ENCODE results near the gene MXI1. TPM values are rescaled to one million over a fixed set of nuclear protein-coding genes. Genes with fewer than 3 reads are reported as not detected.
"Not testable (repeated sequence)": the region's sequence is repeated elsewhere in the genome, so short reads cannot be mapped to it uniquely, and the experiment has no call there.

Gene MXI1
- total RNA-seq, 1 donor from 2014 or later, result 27.6 TPM

DNA sequence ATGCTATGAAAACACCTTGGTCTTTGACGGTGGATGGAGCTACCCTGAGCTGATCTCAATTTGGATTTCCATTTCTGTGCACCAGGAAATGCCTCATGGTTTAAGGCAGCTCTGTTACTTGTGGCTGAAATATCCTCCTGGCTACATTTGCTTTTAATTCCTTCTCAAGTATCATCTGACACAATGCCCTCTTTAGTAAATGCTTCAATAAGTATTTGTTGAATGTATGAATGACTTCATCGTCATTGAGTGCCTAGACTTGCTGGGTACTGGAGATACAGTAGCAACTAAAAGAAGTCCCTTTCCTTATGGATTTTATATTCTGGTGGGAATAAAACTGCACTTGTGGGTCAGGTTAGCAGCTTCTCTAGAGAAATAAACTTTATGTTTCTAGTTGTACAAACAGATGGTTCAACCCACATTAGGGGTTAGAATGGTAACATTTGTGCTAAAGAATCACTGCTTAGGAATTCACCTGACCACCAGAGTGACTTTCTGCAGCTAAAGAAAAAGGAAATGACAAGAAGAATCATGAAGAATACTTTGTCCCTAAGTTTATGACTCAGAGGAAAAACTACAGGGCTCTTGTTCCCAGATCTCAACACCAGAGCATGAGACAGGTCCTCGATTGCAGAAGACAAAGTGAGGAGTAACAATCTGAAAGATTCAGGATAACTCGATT lies 119.1 kb downstream of the MXI1 start:
- peaks cover 32% of the 10 kb centered on the region for H3K9me3 Mint-ChIP-seq (ENCODE audit: low read depth)

DNA sequence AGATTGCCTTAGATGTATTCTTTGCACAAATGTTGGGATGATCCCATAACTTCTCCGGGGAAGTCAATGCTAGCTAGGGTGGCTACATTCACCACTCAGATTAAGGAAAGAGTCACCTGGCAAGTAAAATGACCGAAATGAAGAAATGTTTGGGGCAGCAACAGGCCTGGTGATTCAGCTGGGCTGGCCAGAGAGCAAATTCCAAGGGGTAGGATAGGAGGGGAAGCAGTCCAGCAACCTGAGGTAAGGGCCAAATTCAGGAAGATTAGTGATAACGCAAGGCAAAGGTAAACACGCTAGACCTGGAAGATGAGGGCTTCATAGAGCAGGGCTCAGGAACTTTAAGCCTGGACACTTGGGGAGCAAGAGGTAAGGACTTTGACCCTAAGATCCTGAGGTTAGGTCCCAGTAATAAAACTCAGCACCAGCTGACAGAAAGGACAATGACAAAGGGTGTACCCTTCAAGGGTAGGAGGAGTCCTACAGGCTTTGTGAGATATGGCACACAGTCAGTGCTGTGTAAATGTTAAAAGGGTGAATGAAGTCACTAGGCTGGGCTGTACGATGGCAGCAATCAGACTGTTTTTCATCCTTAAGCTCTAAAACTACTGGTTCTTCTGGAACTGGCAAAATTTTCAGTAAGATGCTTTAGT lies 120.0 kb downstream of the MXI1 start:
- H3K4me1 Mint-ChIP-seq (ENCODE audit: low read depth), result peaks cover 12% of the 10 kb centered on the region
- H3K9me3 Mint-ChIP-seq (ENCODE audit: low read depth), result peaks cover 29% of the 10 kb centered on the region
- H3K36me3 Mint-ChIP-seq (ENCODE audit: insufficient read depth), result peaks cover 7% of the 10 kb centered on the region
- no peak for TF ChIP-seq CTCF (IDR thresholded peaks at IDR 0.05; ENCODE audit: unreplicated experiment)
- H3K27ac Mint-ChIP-seq, result no peak overlapping the region
- no peak overlapping the region for H3K4me3 Mint-ChIP-seq (ENCODE audit: low read depth)
- no peaks in the 10 kb centered on the region for H3K27me3 Mint-ChIP-seq
- DNase-seq (ENCODE audit: low spot score, unreplicated experiment), result no peak

More for the DNA sequence above, 119.1 kb downstream of the MXI1 start:
- no peak overlapping the region for H3K27ac Mint-ChIP-seq
- no peaks in the 10 kb centered on the region for H3K27me3 Mint-ChIP-seq
- no peak for DNase-seq (ENCODE audit: low spot score, unreplicated experiment)
- H3K36me3 Mint-ChIP-seq (ENCODE audit: insufficient read depth), result peaks cover 10% of the 10 kb centered on the region
- H3K4me3 Mint-ChIP-seq (ENCODE audit: low read depth), result no peak overlapping the region
- H3K4me1 Mint-ChIP-seq (ENCODE audit: low read depth), result peaks cover 12% of the 10 kb centered on the region
- TF ChIP-seq CTCF (IDR thresholded peaks at IDR 0.05; ENCODE audit: unreplicated experiment), result no peak

DNA sequence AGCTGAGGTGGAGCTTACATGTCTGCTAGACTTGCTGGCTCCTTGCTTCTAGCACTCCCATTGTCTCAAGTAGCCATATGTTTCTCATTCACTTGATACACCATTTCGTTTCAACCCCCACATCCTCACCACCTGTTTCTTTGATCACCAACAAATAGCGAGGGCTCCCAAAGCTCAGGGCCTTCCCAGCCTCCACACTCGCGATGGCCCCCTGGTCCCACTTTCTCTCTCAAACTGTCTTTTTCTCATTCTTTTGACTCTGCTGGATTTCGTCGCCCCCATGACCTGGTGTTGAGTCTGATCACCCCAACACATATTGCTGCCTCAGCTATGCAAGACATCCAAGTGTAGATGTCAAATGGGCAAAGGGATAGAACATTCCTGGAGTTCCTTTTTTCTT lies 123.3 kb downstream of the MXI1 start:
- Mint-ChIP-seq H3K36me3 (ENCODE audit: insufficient read depth) (peaks cover 7% of the 10 kb centered on the region), H3K9me3 (ENCODE audit: low read depth) (peaks cover 26% of the 10 kb centered on the region), H3K4me1 (ENCODE audit: low read depth) (peaks cover 2% of the 10 kb centered on the region), H3K27ac (no peak overlapping the region), H3K27me3 (no peaks in the 10 kb centered on the region), H3K4me3 (ENCODE audit: low read depth) (no peak overlapping the region)
- no peak for DNase-seq (ENCODE audit: low spot score, unreplicated experiment)
- no peak for TF ChIP-seq CTCF (IDR thresholded peaks at IDR 0.05; ENCODE audit: unreplicated experiment)

DNA sequence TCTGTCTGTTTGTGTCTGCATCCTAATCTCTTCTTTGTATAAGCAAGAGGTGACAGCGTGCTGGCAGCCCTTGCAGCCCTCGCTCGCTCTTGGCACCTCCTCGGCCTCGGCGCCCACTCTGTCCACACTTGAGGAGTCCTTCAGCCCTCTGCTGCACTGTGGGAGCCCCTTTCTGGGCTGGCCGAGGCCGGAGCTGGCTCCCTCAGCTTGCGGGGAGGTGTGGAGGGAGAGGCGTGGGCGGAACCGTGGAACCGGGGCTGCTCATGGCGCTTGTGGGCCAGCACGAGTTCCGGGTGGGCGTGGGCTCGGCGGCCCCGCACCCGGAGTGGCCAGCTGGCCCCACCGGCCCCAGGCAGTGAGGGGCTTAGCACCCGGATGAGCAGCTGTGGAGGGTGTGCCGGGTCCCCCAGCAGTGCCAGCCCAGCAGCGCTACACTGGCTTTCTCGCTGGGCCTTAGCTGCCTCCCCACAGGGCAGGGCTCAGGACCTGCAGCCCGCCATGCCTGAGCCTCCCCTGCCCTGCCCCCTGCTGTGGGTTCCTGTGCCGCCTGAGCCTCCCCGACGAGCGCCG lies 123.9 kb downstream of the MXI1 start:
- H3K9me3 Mint-ChIP-seq (ENCODE audit: low read depth), result peaks cover 24% of the 10 kb centered on the region
- not testable (repeated sequence) for H3K4me3 Mint-ChIP-seq (ENCODE audit: low read depth); H3K36me3 Mint-ChIP-seq (ENCODE audit: insufficient read depth); H3K27ac Mint-ChIP-seq; H3K27me3 Mint-ChIP-seq; DNase-seq (ENCODE audit: low spot score, unreplicated experiment); H3K4me1 Mint-ChIP-seq (ENCODE audit: low read depth)

GRCh38 chr10:110334061-110334656 lies 126.8 kb downstream of the MXI1 start:
- no peak overlapping the region for H3K27ac Mint-ChIP-seq
- no peaks in the 10 kb centered on the region for H3K27me3 Mint-ChIP-seq
- no peak for DNase-seq (ENCODE audit: low spot score, unreplicated experiment)
- H3K9me3 Mint-ChIP-seq (ENCODE audit: low read depth), result peaks cover 19% of the 10 kb centered on the region
- H3K4me3 Mint-ChIP-seq (ENCODE audit: low read depth), result no peak overlapping the region
- H3K36me3 Mint-ChIP-seq (ENCODE audit: insufficient read depth), result peaks cover 7% of the 10 kb centered on the region
- H3K4me1 Mint-ChIP-seq (ENCODE audit: low read depth), result peaks cover 4% of the 10 kb centered on the region
- no peak for TF ChIP-seq CTCF (IDR thresholded peaks at IDR 0.05; ENCODE audit: unreplicated experiment)

Measured in progenitor cell of endocrine pancreas (in vitro differentiated cells).